Epithelial cell of esophagus (primary cell): ENCODE data around the gene IKZF5.
A peak's percentile ranks its signal among the peaks of the same experiment; 100 is the strongest.

ENCODE experiments used
- DNase-seq: peaks from one replicate; pipeline ENCODE4 v3.0.0; 2010; ENCODE audit warnings: low read depth
- H3K4me3 ChIP-seq: 2 replicates; pipeline ENCODE4 v1.5.1; 2011; ENCODE audit warnings: mild to moderate bottlenecking, low read length, control low read depth
- TF ChIP-seq, protein P1 (sequence below): IDR thresholded peaks from 2 replicates; pipeline ENCODE4 v1.5.1; 2011; ENCODE audit warnings: low read depth, mild to moderate bottlenecking, low read length, control low read depth, inconsistent platforms; ENCODE audit not compliant: insufficient read depth; ENCODE audit errors: missing control alignments

IKZF5 gene

DNA sequence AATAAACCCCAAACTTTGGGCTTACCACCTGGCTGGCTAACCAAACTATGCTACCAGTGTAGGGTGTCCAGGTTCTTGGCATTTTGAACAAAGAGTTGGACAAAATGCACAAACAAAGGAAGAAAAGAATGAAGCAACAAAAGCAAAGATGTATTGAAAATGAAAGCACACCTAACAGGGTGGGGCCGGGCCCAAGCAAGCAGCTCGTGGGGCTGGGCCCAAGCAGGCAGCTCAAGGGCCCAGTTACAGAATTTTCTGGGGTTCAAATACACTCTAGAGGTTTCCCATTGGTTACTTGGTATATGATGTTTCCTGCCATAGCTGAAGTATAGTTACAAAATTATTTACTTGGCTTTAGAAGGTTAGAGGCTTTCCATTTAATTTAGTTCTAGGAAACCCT, 15.9 kb upstream of the IKZF5 start:
- H3K4me3 ChIP-seq: no peak overlapping the region
- TF ChIP-seq, protein P1, sequence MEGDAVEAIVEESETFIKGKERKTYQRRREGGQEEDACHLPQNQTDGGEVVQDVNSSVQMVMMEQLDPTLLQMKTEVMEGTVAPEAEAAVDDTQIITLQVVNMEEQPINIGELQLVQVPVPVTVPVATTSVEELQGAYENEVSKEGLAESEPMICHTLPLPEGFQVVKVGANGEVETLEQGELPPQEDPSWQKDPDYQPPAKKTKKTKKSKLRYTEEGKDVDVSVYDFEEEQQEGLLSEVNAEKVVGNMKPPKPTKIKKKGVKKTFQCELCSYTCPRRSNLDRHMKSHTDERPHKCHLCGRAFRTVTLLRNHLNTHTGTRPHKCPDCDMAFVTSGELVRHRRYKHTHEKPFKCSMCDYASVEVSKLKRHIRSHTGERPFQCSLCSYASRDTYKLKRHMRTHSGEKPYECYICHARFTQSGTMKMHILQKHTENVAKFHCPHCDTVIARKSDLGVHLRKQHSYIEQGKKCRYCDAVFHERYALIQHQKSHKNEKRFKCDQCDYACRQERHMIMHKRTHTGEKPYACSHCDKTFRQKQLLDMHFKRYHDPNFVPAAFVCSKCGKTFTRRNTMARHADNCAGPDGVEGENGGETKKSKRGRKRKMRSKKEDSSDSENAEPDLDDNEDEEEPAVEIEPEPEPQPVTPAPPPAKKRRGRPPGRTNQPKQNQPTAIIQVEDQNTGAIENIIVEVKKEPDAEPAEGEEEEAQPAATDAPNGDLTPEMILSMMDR: no peak
- no peak for DNase-seq

DNA sequence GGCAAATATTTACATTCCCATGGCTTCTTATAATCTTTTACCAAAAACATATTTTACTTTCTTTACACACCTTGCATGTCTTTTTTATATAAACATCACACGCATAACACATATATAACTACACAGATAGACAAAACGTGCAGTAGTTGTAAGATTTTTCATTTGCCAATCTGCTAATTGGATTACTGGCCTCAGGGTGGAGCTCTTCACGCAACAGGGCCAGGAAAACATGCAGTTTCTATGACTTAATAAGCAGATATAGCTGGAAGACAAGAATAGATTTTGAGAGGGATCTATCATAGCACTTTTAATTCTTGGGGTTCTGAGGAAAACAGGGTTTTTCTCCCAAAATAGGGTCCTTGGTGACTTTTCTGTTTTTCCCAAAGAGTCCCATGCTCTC, 12.9 kb upstream of the IKZF5 start:
- peak; percentile 47 for DNase-seq
- no peak overlapping the region for H3K4me3 ChIP-seq
- TF ChIP-seq, protein P1: peak; percentile 62

DNA sequence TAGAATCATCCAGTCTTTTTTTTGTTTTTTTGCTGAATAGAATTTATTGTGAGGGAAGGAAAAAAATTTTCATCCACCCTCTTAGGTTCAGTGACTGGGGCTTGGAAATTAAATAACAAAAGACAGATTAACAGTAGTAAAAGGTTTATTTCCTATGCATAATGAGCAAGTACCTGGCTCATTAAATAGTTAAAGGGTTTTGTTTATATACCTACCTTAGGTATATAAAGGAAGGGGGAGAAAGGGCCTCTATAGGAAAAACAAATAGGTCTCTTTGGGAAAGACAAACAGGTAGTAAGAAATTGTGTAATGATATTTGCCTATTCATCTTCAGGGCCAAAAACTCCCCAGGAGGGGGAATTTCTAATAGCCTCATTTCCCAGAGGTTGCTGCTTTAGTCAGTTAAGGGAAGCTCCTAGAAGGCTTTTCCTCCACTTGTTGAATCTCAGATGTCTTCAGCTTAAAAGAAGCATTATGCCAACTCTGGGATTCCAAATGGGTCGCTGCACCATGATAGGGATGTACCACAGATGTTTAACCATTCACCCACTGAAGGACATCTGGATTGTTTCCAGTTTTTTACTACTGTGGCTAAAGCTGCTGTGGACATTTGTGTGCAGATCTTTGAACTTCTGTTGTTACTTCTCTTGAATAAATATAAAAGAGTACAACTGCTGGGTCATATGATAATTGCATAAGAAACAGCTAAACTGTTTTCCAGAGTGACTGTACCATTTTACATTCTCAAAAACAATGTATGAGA, 11.5 kb upstream of the IKZF5 start:
- TF ChIP-seq, protein P1: no peak
- H3K4me3 ChIP-seq: no peak overlapping the region
- no peak for DNase-seq

DNA sequence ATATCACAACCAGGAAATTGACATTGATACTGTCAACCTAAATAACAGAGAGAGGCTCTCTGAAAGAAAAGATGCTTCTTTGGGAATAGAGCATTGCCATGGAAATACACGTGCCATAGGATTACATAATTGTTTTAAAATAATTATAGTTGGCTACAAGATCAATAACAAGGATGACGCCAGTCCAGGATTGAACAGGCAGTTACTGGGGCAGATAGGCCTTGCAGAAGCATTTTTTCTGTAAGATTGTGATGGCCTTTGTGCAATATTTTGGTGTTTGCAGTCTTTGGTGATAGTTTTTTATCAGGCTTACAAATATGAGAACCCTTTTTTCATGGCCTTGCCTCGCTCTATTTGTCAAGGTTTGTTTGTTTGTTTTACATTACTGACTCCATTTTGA, 10.7 kb upstream of the IKZF5 start:
- H3K4me3 ChIP-seq: no peak overlapping the region
- TF ChIP-seq, protein P1: no peak
- no peak for DNase-seq

DNA sequence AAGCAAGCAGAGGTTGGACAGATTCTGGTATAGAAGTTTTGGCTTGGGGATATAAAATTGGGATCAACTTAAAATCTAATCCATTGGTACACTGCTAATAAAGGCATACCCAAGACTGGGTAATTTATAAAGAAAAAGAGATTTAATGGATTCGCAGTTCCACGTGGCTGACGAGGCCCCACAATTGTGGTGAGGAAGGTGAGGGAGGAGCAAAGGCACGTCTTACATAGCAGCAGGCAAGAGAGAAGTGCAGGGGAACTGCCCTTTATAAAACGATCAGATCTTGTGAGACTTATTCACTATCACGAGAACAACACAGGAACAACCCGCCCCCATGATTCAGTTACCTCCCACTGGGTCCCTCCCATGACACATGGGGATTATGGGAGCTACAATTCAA, 9.9 kb upstream of the IKZF5 start:
- DNase-seq: no peak
- TF ChIP-seq, protein P1: no peak
- H3K4me3 ChIP-seq: no peak overlapping the region

DNA sequence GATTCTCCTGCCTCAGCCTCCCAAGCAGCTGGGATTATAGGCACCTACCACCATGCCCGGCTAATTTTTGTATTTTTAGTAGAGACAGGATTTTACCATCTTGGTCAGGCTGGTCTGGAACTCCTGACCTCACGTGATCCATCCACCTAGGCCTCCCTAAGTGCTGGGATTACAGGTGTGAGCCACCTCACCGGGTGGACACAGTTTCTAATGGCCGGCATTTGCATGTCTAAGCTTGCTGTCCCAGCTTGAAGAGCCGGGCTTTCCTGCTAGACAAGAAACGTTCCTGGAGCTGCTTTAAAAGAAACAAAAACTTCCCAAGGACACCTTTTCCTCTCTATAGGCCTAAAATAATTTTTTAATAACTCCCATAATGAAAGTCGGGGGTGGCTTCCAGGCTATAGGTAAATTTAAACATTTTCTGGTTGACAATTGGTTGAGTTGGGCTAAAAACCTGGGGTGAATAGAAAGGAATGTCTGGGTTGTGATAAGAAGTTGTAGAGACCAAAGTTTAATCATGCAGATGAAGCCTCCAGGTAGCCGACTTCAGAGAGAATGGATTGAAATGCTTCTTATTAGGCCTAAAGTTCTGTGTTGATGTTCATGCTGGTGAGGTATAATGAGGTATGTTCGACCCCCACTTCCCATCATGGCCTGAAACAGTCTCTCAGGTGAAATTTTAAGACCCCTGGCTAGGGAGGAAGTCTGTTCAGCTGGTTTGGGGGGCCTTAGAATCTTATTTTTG, 9.0 kb upstream of the IKZF5 start:
- TF ChIP-seq, protein P1: no peak
- no peak overlapping the region for H3K4me3 ChIP-seq
- DNase-seq: peak; percentile 87
